Stimulated activated CD4-positive, alpha-beta T cell treated with anti-CD3 and anti-CD28 coated beads, TNF-alpha, amount 100 ng/mL, for 48 hours (primary cell): ENCODE measurements around the gene FRY.
"Not testable (repeated sequence)": the region's sequence is repeated elsewhere in the genome, so short reads cannot be mapped to it uniquely, and the experiment has no call there.

Source experiments
- DNase-seq, 3 donors: peaks; one replicate each; pipeline ENCODE4 v3.0.0-alpha.2; 2020; ENCODE audit warnings: low read depth in 3 of 3

FRY gene

DNA sequence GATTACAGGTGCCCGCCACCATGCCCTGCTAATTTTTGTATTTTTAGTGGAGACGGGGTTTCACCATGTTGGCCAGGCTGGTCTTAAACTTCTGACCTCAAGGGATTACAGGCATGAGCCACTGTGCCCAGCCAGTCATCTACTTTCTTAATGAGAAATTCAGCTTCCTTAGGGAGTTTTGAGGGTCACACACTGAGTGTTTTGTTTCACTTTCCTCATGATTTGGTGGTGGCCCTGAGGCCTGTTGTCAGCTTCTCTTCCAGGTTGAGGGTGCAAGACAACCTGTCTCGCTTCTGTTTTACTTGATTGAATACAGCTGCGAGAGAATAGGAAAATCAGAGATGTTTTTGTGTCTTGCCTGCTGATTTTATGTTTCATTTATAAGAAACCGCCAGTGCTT, 9.9 kb downstream of the FRY start:
- no peak for DNase-seq

DNA sequence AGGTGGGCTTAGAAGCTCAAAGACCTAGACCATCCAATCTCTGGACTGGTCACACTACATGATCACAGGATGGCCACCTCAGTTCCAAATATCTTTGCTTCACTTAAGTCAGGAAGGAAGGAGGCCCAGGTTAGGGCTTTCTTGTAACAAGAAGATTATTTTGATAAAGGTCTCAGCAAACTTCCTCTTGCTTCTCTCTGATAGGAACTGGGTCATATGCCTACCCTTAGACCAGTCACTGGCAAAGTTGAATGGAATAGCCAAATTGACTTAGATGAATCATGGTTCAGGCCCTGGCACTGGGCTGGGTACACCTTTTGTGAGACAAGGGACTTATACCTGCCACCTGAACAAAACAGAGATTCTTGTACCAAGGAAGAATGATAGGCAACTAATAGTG, 11.0 kb downstream of the FRY start:
- no peak for DNase-seq

DNA sequence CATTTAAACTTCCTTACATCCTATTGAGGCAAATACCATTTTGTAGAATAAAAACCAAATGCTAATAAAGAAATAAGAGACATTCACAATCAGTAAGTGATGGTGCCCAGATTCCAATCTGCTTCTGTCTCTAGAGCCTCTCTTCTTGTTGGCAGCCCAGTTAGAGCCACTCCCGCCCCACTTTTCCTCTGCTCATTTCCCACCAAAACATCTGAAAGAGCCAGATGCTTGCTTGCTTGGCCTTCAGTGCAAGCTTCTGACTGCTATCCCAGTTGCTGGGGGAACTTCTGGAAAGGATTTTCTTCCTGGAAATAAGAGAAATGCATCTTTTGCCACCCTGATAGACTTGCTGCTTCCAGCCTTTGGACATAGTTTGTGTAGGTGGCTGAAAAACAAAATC, 12.9 kb downstream of the FRY start:
- no peak for DNase-seq

DNA sequence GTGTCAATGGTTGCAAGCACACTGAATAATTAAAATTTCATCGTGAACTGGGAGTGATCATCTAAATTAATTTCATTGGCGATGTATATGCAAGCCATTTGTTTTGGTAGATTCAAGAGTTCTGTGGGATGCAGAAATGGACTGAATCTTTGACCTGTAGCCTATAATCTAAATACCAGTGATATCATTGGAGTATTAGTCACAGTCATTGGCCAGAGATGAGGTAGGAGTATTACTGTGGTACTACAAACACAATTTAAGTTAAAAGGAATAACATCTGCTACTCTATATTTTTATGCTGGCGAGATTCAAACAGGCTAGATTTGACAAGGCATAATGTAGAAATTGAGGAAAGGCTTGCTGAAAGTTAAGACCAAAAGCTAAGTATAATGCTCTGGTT, 14.0 kb downstream of the FRY start:
- no peak for DNase-seq

DNA sequence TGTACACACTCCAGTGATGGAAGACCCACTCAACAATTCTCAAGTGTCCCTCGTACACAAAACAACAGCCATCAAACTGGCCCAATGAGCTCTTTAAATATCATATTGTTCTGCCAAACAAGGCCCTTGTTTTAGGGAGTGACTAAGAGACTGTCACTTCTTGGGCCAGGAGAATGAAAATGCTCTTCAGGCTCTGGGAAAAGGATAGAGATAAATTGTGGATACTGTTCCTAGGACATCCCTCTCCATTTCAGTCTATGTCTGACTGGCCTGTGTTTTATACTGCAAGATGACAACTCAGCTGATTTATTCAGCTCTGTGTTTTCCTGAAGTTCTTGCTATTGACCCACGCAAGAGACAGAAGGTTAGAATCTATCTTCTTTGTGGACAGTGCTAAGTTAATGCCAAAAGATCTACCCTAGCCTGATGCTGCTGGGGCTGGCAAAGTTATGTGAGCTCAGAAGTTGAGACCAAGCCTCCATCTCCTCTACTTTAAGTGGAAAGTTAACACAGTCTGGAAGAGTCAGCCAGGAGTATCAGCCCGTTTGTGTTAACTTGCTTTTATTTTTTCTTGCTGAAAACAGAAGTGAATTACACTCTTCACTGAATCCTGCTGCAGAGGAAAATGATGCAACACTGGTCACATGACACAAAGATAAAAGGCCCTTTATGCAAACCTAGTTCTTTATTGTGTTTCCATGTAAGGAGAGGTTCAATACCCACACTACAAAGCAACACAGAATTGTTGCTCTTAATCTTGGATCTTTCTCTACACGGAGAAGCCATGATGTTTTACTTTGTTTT, 14.6 kb downstream of the FRY start:
- no peak for DNase-seq

DNA sequence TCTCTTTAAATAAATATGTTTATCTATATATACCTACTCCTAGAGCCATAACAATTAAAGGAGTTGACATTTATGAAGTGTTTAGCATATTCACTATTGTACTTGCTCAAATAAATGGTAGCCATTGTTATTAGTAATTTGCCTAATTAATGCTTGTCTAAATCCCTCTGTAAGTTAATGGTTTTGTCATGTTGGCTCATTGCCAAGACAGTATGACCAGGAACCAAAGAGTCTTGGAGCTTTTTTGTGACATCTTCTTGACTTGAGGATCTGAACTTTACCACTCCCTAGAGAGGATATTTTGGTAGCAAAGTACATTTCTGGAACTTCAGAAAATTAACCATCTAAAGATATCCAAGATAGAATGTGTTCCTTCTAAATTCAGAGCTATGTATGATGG, 15.5 kb downstream of the FRY start:
- no peak for DNase-seq

DNA sequence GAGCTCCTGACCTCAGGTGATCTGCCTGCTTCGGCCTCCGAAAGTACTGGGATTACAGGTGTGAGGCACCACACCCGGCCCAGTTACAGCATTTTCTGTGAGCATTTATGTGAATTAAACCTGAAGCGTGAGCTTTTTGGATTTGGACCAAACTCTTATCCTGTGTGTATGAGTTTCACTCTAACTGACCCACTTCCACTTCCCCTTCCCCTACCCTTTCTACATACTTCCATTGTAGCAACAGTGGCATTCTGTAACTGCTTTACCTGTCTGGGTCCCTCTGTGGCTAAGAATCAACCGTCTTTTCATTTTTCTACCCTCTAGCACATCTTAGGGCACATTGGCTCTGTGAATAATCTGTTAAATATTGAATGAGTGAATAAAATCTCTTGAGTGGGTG, 16.2 kb downstream of the FRY start:
- DNase-seq = no peak

DNA sequence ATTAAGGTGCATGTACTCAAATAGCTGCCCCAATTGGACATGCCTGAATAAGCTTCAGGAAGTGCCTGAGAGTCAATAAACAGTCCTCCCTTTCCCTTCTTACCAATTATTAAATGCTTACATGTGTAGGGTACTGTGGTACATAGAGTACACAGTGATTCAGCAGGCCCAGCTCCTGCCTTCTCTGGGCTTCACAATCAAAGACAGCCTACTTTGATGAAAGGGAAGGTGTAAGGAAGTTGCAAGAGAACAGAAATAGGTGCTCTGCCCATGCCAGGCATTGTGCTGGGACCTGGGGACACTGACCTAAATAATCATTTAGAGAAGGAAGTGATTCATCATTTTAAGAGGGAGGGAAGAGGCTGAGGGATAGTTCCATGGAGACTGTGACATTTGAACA, 17.2 kb downstream of the FRY start:
- no peak for DNase-seq

DNA sequence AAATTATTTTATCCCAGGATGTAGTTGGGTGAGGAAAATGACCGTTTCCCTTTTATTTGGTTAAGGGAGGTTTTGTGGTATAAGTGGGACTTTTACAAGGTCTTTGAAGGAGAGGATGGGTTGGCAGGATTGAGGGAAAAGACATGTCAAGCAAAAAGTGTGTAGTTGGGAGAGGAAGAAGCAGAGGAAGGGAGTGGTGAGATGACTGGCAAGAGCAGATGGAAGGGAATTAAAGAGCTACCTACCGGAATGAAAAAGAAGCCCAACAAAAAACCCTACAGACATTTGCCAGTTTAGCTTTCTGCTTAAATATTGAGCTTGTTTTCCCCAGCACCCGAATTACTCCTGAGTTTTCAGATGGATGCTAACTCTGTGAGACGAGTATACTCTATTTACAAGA, 19.6 kb downstream of the FRY start:
- DNase-seq = no peak

DNA sequence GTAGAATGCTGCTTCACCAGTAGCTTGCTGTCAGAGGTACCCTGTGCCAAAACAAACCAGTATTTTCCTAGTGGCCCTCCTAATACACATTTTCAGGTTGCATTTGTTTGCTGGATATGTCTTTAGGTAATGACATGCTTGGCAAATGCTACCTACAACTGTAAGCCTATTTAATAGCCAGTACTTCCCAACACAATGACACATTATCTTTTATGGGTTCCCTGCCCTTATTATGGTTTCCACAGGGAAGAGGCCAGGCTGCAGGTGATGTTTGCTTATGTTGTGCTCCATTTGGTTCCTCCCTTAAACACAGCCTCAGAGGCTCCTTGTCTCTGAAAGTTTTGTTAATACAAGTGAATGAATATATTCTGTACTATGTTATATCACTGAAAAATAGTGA, 24.7 kb downstream of the FRY start:
- no peak for DNase-seq

DNA sequence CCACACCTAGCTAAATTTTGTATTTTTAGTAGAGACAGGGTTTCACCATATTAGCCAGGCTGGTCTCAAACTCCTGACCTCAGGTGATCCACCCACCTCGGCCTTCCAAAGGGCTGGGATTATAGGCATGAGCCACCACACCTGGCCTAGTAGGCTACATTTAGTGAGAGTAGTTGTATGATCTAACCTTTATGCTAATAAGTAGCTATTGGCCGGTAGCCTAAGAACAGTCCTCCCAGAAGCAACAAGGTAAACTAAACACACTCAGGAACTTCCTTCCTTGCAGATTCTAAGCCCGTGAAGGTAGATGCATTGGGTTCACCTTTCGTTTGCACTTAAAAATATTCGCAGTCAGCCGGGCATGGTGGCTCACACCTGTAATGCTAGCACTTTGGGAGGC, 25.8 kb downstream of the FRY start:
- not testable (repeated sequence) for DNase-seq

DNA sequence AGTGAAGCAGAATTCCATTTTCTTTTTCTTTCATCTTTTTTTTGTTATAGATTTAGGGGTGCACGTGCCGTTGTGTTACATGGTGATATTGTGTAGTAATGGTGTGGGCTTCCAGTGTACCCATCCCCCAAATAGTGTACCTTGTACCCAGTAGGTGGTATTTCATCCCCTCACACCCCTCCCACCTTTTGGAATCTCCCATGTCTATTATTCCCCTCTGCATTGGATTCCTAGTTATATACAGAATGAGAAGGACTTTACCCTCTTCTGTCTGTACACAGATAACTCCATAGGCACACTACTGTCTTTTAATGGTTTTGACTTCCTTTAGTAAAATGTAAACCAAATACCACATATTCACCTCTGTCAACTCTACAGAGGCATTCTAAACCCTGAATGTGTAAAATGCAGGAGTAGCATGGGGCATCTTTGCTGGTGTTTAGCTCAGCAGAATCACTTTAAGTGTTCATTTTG, 28.0 kb downstream of the FRY start:
- no peak for DNase-seq

DNA sequence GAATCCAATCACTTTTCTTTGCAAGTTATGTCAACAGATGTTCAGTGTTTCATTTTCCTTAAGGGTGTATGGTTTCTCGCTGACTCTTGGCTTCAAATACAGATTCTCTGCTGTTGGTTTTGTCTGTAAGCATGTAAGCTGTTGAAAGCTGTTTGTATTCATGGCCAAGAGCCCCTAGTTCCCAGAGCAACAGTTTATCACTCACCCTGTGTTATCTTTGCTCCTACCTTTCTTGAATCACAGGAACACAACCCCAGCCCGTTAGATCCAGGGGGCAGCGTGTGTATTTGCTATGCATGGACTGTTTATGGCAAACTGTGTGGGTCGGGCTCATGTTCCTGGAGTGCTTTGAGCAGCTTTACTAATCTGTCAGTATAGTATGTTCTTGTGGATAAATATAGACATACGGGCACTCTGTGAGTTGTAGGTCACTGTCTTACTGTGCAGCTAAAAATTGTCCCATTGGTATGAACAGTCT, 28.9 kb downstream of the FRY start:
- DNase-seq = no peak

DNA sequence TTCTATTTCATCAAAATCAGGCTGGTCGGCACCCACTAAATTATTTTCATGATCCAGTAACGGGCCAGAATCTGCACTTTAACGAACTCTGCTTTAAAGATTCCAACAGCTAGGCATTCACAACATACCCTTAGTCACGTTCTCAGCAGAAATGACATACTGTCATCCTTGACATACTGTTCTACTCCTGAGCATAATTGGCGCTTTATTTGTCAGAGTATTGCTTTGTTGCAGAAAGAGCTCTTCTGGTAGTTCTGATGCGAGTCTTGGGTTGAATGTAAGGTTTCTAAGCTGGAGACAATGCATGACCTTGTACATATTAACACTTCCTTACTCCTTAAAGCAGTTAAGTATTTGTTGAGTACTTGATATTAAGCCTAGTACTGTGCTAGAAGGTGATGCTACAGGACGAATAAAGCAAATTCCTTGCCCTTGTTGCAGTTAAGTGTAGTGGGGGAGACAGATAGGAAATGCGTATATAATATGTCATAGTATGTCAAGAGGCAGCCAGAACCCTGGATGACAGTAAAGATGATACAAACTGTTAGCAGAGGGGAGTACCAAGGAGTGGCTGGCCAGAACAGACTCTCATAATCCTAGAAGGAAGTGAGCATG, 32.2 kb downstream of the FRY start:
- DNase-seq = no peak

DNA sequence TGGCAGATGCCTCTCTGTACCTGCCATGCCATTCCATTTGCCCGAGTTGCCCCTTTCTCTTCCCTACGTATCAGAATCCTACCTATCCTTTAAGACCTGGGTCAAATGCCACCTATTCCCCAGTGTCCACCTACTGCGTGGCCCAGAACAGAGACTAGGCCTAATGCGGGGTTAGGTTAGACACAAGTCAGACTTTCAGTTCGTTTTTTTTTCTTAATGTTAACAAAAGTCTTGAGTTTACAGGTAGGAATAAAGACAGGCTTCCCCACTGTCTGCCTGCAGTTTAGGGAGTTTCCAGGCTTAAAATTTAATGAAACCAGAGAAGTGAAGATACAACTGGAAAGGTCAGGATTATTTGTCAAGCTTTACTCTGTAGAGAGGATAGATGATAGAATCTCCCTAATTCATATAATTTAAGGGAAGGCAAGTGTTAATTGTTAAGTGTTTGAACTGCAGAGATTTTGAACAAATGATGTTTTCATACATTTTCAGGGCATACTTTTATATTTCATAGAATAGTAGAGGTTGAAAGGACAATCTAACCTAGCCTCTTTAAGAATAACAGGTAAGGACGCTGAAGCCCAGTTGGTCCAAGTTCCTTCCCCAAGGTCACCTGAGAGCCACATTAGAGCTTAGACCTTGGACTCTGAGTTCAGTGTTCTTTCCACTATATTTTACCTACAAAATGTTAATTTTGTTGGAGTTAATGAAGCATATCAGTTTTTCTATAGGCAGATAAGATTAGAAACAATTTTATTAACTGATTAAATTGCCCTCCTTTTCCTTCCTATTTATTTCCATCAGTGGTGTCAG, 35.8 kb downstream of the FRY start:
- DNase-seq = no peak

DNA sequence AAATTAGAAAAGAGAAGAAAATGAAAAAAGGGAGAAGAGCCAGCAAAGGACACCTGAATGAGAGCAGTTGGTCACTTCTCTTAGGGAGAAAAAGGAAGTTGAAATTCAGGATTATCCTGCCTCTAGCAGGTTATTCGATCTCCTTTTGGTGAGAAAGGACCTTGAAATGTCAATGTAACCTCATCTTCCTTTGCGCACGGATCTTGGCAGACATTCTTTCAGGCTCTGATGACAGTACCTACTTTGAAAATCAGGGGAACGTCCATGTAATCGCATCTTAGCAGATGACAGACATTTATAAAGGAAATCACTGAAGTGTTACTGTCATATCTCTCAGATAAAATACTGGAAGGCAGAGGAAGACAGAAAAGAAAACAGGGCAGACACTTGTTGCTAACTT, 36.7 kb downstream of the FRY start:
- DNase-seq = no peak

DNA sequence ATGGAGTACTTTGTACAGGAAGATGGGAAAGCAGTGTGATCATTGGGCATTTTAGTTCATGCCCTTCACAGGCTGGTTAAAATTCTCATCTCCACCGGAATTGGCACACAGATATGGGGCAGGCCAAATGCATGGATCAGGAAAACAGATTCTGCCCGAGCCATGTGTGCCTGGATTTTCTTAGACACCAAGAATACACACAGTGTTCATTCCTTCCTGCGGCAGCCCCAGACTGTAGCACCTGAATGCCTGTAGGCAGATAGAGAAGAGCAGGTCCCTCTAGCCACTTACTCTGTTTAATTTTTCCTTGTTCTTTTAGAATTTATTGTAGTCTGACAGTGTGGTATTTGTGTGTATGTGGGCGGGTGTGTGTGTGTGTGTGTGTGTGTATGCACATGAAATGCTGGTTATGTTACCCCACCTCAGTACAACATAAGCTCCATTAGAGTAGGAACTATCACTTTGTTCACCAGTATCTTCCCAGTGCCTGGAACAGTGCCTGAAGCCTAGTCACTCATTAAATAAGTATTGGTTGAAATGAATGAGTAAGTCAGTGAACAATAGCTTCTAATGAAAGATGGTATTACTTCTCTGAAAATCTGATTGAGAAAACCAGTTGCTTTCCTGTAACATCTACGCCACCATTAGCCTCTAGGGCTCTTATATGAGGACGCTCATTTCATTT, 41.7 kb downstream of the FRY start:
- DNase-seq = no peak

DNA sequence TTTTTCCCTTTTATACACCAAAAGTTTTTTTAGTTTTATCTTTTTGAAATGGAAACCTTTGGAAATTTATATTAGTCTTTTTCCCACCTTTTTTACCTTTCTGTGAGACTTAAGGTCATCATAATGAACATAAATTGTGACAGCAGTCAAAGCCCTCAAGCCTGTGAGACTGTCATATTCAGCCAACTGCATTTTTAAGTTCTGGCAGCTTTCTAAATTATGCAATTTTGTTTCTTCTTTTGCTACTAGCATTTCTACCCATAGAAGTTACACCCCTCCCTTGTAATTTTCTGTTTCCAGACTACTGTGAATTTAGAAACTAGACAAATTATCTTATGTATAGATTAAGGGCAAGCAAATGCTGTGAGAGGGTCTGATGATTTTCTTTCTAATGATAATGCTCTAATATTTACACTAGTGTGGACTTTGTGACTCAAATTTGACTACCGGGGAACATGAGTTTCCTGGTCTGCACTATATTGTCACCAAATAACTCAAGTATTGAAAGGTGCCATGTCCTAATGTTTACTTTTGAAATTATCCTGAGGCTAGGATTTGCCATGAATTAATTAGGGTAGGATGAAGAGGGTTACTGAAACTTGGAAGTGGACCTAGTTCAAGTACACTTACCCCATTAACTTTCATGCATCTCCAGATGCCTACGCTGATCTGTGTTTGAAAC, 43.7 kb downstream of the FRY start:
- DNase-seq = no peak

DNA sequence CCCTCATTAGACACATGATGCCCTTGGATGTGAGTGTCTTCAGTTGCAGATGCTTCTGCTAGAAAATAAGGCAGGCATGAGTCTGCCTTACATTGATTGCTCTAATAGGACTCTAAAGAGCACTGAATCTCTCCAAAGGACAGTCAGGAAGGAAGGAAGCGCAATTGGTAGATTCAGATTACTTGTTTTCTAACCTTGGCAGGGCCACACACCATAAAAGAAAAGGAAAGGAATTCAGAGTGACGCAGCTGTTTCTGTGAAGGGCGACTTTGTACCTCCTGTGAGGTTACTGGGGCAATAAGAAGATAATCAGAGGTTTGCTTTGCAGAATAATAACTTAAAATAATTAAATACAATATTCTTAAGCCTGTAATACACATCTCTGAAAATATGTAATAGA, 48.0 kb downstream of the FRY start:
- DNase-seq = no peak

DNA sequence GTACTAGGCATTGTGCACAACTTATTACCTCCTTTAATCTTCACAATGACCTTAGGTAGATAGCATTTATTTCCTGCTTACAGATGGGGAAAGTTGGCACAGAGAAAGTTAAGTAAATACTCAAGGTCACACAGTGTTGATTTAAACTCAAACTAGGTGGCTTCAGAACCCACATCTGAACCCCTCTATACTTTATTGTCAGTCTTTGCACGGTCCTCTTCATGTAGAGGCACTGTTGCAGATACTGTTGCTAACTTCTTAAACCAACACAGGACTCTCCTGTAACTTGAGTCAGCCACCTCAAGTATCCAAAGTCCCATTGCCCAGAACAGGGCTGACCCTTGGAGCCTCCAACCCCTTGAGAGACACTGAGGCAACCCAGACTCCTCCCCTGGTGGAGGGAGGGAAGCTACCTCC, 48.8 kb downstream of the FRY start:
- no peak for DNase-seq

DNA sequence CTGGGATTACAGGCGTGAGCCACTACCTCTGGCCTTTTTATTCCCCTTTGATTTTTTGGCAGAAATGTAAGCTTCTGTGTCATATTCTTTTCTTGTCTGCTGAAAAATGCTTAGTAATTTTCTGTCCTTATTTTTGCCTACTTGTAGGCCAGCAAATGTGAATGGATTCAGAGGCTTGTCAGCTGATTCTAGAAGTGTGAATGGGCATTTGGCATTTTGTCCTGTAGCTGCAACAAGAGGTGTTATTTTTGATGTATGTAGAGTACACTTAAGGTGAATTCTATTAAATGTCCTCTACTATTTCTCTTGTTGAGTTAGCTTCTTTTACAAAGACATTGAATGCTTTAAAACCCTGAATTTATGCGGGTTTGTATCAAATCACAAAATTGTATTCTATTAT, 50.0 kb downstream of the FRY start:
- DNase-seq = no peak
